ENCODE results near the gene L1CAM. TPM values are rescaled to one million over a fixed set of nuclear protein-coding genes. Genes with fewer than 3 reads are reported as not detected.

Gene L1CAM
- total RNA-seq, 1 donor from 2014 or later: 12.6 TPM

DNA sequence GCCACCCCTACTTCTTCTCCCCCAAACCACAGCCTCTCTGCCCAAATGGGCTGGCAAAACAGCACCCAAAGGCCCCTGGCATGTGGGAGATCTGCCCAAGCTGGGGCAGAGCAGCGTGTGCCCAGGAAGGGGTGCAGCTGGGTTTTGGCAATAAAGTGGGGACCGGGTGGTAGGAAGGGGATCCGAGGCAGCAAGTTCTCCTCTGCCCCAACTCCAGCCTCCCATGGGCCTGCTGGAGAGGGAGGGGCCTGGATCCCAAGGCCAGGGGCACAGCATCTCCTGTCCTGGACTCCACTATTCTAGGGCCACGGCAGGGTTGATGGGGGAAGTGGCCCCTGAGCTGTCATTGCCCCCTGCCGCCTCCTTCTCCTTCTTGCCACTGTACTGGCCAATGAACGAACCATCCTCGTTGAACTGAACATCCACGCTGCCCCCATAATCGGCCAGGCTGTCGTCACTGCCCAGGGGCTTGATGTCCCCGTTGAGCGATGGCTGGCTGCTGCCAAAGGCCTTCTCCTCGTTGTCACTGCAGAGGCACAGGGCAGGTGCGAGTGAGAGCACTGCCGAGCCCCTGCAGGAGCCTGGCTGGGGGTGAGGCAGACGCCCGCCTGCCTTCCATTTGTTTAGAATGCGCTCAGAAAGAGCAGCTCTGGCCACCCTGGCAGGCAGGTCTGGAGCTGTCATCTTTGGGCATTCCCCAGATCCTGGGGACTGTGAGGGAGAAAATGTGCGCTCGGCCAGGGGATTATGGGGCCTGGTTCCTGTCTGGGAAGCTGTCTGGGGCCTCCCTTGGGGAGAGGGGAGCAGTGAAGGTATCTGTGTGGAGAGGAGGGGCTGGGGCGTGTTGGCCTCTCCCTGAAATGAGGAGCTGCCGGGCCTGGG lies 23.4 kb downstream of the L1CAM start:
- H3K9me3 Mint-ChIP-seq: no peaks in the 10 kb centered on the region
- peak; percentile 52 for DNase-seq (ENCODE audit: extremely low spot score, unreplicated experiment)
- H3K4me3 Mint-ChIP-seq: no peak overlapping the region
- no peaks in the 10 kb centered on the region for H3K4me1 Mint-ChIP-seq (ENCODE audit: unreplicated experiment)
- H3K36me3 Mint-ChIP-seq: no peaks in the 10 kb centered on the region
- peaks cover 11% of the 10 kb centered on the region for H3K27me3 Mint-ChIP-seq
- TF ChIP-seq, protein P1, sequence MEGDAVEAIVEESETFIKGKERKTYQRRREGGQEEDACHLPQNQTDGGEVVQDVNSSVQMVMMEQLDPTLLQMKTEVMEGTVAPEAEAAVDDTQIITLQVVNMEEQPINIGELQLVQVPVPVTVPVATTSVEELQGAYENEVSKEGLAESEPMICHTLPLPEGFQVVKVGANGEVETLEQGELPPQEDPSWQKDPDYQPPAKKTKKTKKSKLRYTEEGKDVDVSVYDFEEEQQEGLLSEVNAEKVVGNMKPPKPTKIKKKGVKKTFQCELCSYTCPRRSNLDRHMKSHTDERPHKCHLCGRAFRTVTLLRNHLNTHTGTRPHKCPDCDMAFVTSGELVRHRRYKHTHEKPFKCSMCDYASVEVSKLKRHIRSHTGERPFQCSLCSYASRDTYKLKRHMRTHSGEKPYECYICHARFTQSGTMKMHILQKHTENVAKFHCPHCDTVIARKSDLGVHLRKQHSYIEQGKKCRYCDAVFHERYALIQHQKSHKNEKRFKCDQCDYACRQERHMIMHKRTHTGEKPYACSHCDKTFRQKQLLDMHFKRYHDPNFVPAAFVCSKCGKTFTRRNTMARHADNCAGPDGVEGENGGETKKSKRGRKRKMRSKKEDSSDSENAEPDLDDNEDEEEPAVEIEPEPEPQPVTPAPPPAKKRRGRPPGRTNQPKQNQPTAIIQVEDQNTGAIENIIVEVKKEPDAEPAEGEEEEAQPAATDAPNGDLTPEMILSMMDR (conservative IDR thresholded peaks at IDR 0.05): no peak
- H3K27ac Mint-ChIP-seq: no peak overlapping the region

DNA sequence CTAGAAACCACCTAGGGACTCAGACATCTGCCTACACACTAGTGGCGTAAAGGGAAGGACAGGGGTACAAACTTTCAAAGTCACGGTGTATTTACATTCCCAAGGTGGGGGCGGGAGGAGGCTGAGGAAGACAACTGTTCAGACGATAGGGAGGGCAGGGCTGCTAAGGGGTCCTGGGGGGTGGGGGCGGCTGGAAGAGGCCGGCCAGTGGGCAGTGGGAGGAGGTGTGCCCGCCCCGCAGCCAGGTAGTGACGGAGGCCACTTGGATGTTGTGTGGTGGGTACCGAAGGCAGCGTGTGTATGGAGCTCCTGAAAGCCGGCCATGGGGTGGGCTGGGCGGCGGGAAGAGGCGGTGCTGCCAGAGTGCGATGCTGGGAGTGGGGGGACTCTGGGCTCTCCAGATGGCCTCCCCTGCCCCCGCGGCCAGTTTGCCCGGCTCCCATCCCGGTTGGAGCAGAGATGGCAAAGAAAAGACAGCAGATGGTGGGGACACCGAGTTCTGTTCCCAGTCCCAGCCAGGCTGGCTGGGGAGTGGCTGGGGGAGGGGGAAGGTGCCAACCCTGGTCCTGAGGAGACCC lies 24.2 kb downstream of the L1CAM start:
- no peaks in the 10 kb centered on the region for H3K9me3 Mint-ChIP-seq
- H3K4me3 Mint-ChIP-seq: no peak overlapping the region
- H3K27ac Mint-ChIP-seq: no peak overlapping the region
- TF ChIP-seq, protein P1 (conservative IDR thresholded peaks at IDR 0.05): no peak
- no peaks in the 10 kb centered on the region for H3K4me1 Mint-ChIP-seq (ENCODE audit: unreplicated experiment)
- DNase-seq (ENCODE audit: extremely low spot score, unreplicated experiment): no peak
- no peaks in the 10 kb centered on the region for H3K36me3 Mint-ChIP-seq
- H3K27me3 Mint-ChIP-seq: peaks cover 13% of the 10 kb centered on the region

DNA sequence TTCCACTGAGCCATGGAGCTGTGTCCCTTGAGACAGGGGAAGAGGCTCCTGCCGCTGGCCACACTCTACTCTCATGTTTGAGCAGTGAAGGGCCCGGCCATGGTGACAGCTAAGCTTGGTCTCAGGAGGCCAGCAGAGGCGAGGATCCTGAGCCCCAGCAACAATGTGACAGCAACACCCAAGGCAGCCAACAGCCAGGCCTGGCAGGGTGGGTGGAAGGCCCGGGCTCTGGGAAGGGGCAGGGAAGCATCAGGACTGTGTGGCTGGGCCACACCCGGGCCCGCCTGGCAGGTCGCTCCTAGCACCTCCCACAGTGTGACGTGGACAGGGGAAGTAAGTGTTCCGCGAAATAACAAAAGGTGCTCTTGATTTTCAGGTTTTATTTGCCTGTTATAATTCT lies 24.8 kb downstream of the L1CAM start:
- H3K27me3 Mint-ChIP-seq: peaks cover 17% of the 10 kb centered on the region
- TF ChIP-seq, protein P1 (conservative IDR thresholded peaks at IDR 0.05): no peak
- no peaks in the 10 kb centered on the region for H3K36me3 Mint-ChIP-seq
- no peaks in the 10 kb centered on the region for H3K4me1 Mint-ChIP-seq (ENCODE audit: unreplicated experiment)
- H3K9me3 Mint-ChIP-seq: no peaks in the 10 kb centered on the region
- no peak overlapping the region for H3K27ac Mint-ChIP-seq
- H3K4me3 Mint-ChIP-seq: no peak overlapping the region
- DNase-seq (ENCODE audit: extremely low spot score, unreplicated experiment): no peak

DNA sequence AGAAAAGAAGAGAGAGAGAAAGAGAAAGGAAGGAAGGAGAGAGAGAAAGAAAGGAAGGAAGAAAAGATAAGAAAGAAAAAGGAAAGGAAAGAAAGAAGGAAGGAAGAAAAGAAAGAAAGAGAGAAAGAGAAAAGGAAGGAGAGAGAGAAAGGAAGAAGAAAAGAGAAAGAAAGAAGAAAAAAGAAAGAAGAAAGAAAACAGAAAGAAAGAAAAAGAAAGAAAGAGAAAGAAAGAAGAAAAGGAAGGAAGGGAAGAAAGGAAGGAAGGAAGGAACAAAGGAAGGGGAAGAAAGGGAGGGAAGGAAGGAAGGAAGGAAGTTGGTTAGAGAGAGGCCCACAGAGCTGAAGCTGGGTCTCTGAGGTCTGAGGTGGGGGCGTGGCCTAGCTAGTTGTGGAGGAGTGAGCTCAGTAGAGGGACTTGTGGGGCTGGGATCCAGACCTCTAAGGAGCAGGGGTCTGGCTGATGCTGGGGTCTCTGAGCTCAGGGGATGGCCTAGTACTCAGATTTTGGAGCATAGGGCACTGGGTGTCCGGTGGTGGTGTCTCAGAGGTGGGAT lies 28.5 kb downstream of the L1CAM start:
- H3K9me3 Mint-ChIP-seq: no peaks in the 10 kb centered on the region
- no peaks in the 10 kb centered on the region for H3K36me3 Mint-ChIP-seq

DNA sequence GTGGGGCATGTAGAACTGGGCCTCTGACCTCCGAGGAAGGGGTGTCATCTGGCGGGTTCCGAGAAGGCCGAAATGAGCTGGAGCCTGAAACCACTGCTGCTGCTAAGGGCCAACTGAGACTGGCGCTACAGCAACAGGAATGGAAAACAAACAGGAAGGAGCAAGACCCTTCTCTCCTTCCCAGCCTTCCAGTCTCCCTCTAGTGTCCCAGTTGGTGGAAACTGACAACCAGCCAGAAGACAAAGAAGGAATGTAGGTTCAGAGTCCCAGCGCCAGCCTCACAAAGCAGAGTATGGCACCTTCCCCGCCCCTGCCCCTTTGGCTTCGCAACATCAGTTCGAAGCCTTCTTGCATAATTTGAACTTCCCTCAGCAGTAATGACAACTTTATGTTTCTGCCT lies 31.3 kb downstream of the L1CAM start:
- TF ChIP-seq, protein P1 (conservative IDR thresholded peaks at IDR 0.05): no peak
- H3K9me3 Mint-ChIP-seq: no peaks in the 10 kb centered on the region
- no peaks in the 10 kb centered on the region for H3K4me1 Mint-ChIP-seq (ENCODE audit: unreplicated experiment)
- H3K36me3 Mint-ChIP-seq: no peaks in the 10 kb centered on the region
- H3K4me3 Mint-ChIP-seq: no peak overlapping the region
- H3K27ac Mint-ChIP-seq: no peak overlapping the region
- peaks cover 21% of the 10 kb centered on the region for H3K27me3 Mint-ChIP-seq
- DNase-seq (ENCODE audit: extremely low spot score, unreplicated experiment): no peak

More for the DNA sequence above, 28.5 kb downstream of the L1CAM start:
- TF ChIP-seq, protein P1 (conservative IDR thresholded peaks at IDR 0.05): no peak
- H3K4me3 Mint-ChIP-seq: no peak overlapping the region
- H3K27me3 Mint-ChIP-seq: peaks cover 17% of the 10 kb centered on the region
- no peak overlapping the region for H3K27ac Mint-ChIP-seq
- DNase-seq (ENCODE audit: extremely low spot score, unreplicated experiment): no peak
- H3K4me1 Mint-ChIP-seq (ENCODE audit: unreplicated experiment): no peaks in the 10 kb centered on the region
